Erythroblast (primary cell): ENCODE results near the gene NHSL2.

Experiments used
- GATA1 ChIP-seq: IDR thresholded peaks from 2 replicates; pipeline ENCODE4 v1.6.1; 2011; ENCODE audit warnings: low read depth, mild to moderate bottlenecking, control low read depth, low read length, moderate library complexity
- POLR2A ChIP-seq: IDR thresholded peaks from 2 replicates; pipeline ENCODE4 v1.6.1; 2011; ENCODE audit warnings: mild to moderate bottlenecking, low read length

DNA sequence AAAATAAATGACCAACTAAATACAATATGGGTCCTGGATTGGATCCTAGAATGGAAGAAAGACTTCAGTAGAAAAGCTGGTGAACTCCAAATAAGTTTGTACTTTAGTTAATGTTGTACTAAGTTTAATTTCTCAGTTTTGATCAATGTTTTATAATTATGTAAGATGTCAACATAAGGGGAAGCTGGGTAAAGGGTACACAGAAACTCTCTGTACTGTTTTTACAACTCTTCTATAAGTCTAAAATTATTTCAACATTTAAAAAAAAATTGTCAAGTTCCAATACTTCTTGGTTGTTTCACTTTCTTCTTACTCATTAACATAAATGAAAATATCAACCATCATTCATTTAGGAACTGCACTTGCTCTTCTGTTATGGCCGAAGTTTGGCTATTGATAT lies 88.9 kb downstream of the NHSL2 start:
- TF ChIP-seq POLR2A: no peak
- TF ChIP-seq GATA1: no peak
